ENCODE results near the gene RET. TPM values are rescaled to one million over a fixed set of nuclear protein-coding genes. Genes with fewer than 3 reads are reported as not detected.

The RET gene
- polyA plus RNA-seq, 3 donors = 18.8 to 43.4 (median 23.8) TPM

- no peak for DNase-seq (ENCODE audit: extremely low read depth in 1 of 11, low read depth in 9 of 11, low spot score in 4 of 11)
These were observed 19.0 kb upstream of the RET start for GRCh38 chr10:43057831-43058340.

GRCh38 chr10:43058716-43059335, 18.0 kb upstream of the RET start:
- no peak for DNase-seq (ENCODE audit: extremely low read depth in 1 of 11, low read depth in 9 of 11, low spot score in 4 of 11)

GRCh38 chr10:43059336-43059720, 17.5 kb upstream of the RET start:
- DNase-seq (ENCODE audit: extremely low read depth in 1 of 11, low read depth in 9 of 11, low spot score in 4 of 11) = no peak

GRCh38 chr10:43059828-43060227, 17.0 kb upstream of the RET start:
- DNase-seq (ENCODE audit: extremely low read depth in 1 of 11, low read depth in 9 of 11, low spot score in 4 of 11) = no peak

- no peak for DNase-seq (ENCODE audit: extremely low read depth in 1 of 11, low read depth in 9 of 11, low spot score in 4 of 11)
These were observed 16.6 kb upstream of the RET start for GRCh38 chr10:43060291-43060690.

GRCh38 chr10:43061331-43061730, 15.5 kb upstream of the RET start:
- DNase-seq (ENCODE audit: extremely low read depth in 1 of 11, low read depth in 9 of 11, low spot score in 4 of 11) = no peak

- no peak for DNase-seq (ENCODE audit: extremely low read depth in 1 of 11, low read depth in 9 of 11, low spot score in 4 of 11)
These were observed 15.1 kb upstream of the RET start for GRCh38 chr10:43061760-43062159.

GRCh38 chr10:43062402-43063160, 14.3 kb upstream of the RET start:
- DNase-seq (ENCODE audit: extremely low read depth in 1 of 11, low read depth in 9 of 11, low spot score in 4 of 11) = no peak

- DNase-seq (ENCODE audit: extremely low read depth in 1 of 11, low read depth in 9 of 11, low spot score in 4 of 11) = no peak
These were observed 12.4 kb upstream of the RET start for GRCh38 chr10:43064331-43065075.

- DNase-seq (ENCODE audit: extremely low read depth in 1 of 11, low read depth in 9 of 11, low spot score in 4 of 11) = no peak
These were observed 11.6 kb upstream of the RET start for GRCh38 chr10:43065234-43065633.

- no peak for DNase-seq (ENCODE audit: extremely low read depth in 1 of 11, low read depth in 9 of 11, low spot score in 4 of 11)
These were observed 11.1 kb upstream of the RET start for GRCh38 chr10:43065761-43066160.

GRCh38 chr10:43066481-43066880, 10.4 kb upstream of the RET start:
- no peak for DNase-seq (ENCODE audit: extremely low read depth in 1 of 11, low read depth in 9 of 11, low spot score in 4 of 11)

GRCh38 chr10:43067391-43068135, 9.3 kb upstream of the RET start:
- DNase-seq (ENCODE audit: extremely low read depth in 1 of 11, low read depth in 9 of 11, low spot score in 4 of 11) = no peak

GRCh38 chr10:43068136-43068395, 8.8 kb upstream of the RET start:
- no peak for DNase-seq (ENCODE audit: extremely low read depth in 1 of 11, low read depth in 9 of 11, low spot score in 4 of 11)

GRCh38 chr10:43068471-43069210, 8.2 kb upstream of the RET start:
- no peak for DNase-seq (ENCODE audit: extremely low read depth in 1 of 11, low read depth in 9 of 11, low spot score in 4 of 11)

- DNase-seq (ENCODE audit: extremely low read depth in 1 of 11, low read depth in 9 of 11, low spot score in 4 of 11) = no peak
These were observed 7.7 kb upstream of the RET start for GRCh38 chr10:43069211-43069515.

- no peak for DNase-seq (ENCODE audit: extremely low read depth in 1 of 11, low read depth in 9 of 11, low spot score in 4 of 11)
These were observed 7.3 kb upstream of the RET start for GRCh38 chr10:43069579-43069978.

- no peak for DNase-seq (ENCODE audit: extremely low read depth in 1 of 11, low read depth in 9 of 11, low spot score in 4 of 11)
These were observed 6.5 kb upstream of the RET start for GRCh38 chr10:43070121-43071085.

Data from renal cortex interstitium (tissue), 11 donors.